GM21526 (cell line): Measurements from ENCODE around the gene THBS4.

Experiments
- ATAC-seq: cut with Tn5 transposase; IDR thresholded peaks from one replicate; pipeline ENCODE4 v1.9.1; 2021; ENCODE audit warnings: moderate library complexity; ENCODE audit not compliant: unreplicated experiment, low FRiP score

The THBS4 gene

DNA sequence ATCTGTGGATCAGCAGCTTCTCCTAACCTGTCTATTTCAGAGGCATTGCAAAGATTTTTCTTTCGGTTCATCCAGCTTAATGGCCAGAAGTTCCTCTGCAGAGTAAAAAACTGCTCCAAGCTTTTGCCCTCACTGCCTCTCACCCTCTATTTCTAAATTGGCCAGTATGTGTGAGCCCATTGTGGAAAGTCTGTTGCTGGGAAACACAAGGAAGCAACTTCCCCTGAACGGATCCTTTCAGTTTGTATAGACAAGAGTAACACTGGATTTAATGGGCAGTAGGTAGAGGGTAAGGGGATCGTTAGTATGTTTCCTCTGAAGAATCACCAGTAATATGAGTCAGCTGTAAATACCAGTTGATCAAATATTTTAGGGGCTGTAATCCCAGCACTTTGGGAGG, 7.2 kb downstream of the THBS4 start:
- no peak for ATAC-seq

DNA sequence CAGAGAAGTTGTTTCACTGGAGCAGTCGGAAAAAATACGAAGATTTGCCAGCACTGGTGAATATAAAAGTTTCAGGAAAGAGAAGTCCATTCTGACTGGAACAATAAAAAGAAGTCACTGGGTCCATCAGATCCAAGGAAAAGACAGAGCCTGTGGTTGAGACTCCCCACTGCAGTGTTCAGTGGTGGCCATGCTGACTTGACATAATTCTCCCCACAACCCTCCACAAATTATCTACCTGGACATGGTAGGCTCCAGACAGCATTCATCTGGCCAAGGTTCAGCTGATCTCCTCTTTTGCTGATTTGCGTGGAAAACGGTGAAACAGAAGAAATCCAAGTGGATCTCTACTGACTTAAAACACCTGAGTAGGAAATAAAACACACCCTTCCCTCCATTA, 8.0 kb downstream of the THBS4 start:
- ATAC-seq: no peak

DNA sequence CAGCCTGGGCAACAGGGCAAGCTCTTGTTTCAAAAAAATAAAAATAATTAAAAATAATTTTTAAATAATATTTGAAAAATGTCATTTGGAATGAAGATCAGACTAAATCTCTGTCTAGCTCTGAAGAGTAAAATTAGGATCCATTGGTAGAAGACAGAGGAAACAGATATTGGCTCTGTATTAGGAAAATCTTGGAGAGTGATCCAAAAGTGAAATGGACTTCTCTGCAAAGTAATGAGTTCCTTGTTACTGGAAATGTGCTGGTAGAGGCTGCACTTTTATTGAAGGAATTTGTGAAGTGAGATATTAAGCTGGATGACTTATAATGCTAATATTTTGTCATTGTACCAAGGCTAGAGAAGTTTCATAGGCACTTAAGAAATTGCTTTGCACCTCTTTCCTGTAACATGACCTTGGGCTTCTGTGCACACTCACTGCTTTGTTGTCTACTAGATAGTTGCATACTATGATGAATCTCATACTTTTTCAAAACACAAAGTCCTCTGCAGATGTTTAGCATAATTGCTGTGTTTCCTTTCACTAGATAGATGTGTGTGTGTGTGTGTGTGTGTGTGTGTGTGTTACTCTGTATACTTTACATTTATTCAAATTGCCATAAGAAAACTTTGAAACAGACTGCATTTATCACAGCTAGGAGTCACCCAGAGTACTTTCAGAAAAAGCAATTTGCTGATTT, 13.1 kb downstream of the THBS4 start:
- ATAC-seq: no peak

DNA sequence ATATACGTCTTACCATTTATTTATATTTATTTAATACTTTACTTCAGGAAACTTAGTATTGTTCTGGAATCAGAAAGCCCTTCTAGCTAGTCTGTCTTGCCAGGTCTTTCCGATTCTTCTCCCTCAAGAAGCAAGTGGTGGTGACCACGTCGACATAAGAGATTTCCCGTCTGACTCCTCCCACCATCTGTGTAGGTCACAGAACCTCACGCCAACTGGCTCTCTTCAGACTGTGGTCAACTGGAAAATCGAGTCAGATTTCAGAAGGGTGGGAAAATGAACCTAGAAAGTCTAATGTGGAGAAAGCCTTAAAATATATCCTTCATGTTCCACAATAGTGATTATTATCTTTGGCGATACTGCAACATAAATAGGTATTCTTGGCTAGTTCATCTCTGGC, 17.3 kb downstream of the THBS4 start:
- ATAC-seq: no peak

DNA sequence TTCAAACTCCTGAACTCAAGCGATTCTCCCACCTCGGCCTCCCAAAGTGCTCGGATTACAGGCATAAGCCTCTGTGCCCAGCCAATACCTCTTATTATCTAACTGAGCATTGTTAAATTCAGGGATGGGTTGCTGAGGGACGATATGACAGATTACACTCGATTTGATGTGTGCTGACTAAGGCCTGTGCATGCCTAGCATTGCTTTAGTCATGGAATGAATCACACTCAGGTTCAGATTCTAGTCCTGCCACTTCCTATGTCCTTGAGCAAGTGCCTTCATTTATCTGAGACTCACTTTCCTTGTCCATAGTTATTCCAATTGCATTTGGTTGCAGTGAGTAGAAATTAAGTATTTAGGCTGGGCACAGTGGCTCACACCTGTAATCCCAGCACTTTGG, 19.5 kb downstream of the THBS4 start:
- no peak for ATAC-seq

DNA sequence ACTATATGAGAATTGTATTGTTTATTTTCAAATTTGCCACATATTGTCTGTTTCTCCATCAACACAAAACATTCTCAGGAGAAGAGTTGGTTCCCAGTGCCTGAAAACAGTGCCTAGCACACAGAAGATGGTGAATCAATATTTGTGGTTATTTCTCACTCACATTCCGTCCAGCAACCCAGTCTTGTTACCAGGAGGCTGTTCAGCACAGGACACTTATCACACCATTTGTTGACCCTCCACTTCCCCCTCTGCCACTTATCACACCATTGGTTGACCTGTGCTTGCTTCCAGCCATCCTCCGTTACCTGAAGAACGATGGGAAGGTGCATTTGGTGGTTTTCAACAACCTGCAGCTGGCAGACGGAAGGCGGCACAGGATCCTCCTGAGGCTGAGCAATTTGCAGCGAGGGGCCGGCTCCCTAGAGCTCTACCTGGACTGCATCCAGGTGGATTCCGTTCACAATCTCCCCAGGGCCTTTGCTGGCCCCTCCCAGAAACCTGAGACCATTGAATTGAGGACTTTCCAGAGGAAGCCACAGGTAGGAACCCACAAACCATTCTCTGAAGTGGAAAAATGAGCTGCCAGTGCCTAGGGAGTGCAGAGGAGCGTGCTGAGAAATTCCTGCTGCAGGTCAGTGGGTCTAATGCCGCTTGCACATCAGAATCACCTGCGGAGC, 20.5 kb downstream of the THBS4 start:
- ATAC-seq: no peak

DNA sequence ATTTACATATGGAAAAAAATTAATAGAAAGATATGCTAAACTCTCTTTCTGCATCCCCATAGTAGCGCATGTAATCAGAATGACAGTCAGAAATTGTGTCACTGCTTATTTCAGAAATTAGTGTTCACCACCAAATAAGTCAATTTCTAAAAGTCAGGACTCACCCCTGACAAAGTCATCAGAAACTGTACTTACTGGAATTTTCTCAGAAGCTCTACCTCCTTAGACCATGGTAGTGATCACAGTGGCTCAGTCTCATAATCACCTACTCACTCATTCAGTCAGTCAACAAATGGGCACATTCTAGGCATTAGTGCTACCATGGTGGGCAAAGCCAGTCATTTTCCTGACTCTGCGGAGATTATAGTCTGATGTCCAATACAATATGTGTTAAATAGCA, 22.0 kb downstream of the THBS4 start:
- ATAC-seq: no peak

DNA sequence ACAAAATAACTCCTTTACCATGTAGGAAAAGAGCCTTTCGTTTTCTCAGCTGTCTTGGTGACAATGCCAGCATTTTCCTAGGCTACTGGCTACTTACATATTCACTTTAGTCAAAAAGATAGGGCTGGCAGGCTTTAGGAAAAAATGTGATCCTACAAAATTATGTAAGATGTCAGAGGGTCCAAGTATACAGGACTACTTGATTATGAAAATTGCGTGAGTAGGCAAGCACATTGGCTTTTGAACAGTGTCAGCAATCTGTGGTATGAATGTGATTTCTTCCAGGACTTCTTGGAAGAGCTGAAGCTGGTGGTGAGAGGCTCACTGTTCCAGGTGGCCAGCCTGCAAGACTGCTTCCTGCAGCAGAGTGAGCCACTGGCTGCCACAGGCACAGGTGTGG, 22.8 kb downstream of the THBS4 start:
- no peak for ATAC-seq

DNA sequence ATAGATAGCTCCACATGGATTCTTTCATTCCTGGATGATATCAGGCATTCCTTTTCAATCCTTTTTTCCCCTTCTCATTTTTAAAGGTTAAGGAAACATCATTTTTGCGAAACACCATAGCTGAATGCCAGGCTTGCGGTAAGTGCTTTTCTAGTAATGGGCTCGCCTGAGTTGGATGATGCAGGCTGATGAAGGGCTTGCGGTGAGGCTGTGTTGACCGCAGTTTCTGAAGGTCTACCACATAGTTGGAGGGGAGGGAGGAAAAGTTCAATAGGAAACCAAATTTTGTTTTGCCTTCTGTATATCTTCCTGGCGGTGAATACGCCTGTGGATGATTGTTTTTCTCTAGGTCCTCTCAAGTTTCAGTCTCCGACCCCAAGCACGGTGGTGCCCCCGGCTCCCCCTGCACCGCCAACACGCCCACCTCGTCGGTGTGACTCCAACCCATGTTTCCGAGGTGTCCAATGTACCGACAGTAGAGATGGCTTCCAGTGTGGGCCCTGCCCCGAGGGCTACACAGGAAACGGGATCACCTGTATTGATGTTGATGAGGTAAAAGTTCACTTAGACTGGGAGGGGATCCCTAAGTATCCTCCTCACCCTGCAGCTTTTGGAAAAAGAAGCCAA, 24.3 kb downstream of the THBS4 start:
- ATAC-seq: no peak

DNA sequence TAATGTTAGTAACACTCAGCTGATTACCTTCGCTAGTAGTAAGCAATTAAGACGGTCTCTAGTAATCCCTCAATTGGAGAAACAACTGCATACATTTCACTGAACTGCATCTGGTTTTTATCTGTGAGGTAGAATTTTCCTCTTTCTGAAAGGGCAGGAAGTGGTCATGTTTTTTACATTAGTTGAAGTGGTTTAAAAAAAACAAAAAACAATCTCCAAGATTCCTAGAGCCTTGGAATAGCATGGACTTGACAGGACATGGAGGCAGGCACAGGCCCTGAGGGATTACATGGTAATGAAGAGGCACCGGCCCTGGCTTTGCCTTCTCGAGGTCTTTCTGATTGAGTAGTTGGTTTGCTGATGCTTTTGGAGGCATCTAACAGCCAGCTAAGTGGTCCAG, 25.8 kb downstream of the THBS4 start:
- ATAC-seq: no peak

DNA sequence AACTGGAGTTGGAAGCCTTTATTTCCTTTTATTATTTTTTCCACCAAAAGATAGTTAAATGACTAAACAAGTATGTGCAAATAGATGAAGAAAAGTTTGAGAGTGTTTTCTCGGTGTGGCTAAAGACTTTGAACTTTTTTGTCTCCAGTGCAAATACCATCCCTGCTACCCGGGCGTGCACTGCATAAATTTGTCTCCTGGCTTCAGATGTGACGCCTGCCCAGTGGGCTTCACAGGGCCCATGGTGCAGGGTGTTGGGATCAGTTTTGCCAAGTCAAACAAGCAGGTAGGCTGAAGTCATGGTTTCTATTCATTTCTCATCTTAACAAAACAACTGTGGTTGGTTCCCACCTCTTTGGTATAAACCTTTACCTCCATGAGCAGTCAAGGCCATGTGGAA, 26.4 kb downstream of the THBS4 start:
- ATAC-seq: no peak

DNA sequence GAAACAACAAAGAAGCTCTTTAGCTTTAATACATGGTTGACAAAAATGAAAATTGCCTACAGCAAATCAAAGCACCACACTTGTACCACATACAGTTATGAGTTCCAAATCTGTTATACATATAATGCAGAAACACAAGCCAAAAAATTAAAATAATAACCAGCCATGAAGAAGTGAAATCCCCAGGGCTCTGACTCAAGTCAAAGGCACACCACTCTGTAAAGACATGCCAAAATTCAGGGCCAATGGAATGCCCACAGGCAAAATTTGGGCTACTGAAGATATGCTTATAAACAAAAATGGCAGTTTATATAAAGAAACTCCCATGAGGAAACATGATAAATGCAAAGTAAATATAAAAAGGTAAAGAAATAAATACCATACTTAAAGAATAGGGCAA, 29.0 kb downstream of the THBS4 start:
- ATAC-seq: no peak

DNA sequence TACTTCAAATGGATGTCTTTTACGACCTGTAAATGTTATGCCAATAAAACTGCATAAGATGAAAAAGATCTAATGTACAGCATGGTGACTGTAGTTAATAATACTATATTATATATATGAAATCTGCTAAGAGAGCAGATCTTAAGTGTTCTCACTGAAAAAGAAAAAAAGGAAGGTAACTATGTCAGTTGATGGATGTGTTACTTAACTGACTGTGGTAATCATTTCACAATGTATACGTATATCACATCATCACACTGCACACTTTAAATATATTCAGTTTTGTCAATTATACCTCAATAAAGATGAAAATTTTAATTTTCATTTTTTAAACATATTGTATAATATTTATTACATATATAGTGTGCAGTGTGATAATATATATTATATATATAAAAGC, 31.9 kb downstream of the THBS4 start:
- no peak for ATAC-seq

DNA sequence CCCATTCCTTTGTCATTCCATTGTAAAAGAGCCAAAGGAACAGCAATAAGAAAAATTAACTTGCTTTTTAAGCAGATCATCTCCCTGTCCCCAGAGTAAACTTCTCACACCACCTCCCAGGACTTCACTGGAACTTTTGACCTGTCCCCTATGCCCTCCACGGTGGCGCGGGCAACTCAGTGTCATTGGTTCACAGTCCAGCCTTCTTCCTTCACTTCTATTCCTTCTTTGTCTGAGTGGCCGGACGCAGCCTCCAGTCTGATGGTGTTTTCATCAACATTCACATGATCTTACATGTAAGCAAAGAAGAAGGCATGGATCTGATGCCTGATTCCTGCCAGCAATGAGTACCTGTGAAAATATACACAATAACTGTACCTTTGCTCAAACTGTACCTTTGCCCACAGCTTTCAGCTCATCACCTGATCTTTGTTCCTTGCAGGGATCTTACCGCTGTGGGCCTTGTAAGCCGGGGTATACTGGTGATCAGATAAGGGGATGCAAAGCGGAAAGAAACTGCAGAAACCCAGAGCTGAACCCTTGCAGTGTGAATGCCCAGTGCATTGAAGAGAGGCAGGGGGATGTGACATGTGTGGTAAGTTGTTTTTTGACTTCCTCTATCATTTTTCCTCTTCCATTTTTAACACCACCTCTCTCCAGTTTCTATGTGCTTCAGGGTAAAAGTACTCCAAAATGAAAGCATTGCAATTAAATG, 32.5 kb downstream of the THBS4 start:
- ATAC-seq: no peak

DNA sequence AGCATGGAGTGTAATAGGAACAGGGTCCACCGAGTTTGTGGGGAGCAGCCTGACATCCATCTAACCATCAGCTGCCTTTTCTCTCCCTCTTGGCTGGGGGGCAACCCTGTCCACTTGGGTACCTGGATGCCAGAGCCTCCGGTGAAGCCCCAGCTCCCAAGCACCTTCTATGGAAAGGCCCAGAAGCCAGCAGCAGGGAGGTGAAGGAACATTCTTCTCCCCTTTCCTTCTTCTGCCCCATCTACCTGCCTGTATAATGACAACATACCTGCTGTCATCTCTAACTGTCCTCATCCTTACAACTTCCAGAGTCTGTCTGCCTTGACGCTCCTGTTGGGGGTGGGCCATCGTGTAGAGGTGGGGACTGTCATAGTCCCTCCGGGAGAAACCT, 33.1 kb downstream of the THBS4 start:
- no peak for ATAC-seq

DNA sequence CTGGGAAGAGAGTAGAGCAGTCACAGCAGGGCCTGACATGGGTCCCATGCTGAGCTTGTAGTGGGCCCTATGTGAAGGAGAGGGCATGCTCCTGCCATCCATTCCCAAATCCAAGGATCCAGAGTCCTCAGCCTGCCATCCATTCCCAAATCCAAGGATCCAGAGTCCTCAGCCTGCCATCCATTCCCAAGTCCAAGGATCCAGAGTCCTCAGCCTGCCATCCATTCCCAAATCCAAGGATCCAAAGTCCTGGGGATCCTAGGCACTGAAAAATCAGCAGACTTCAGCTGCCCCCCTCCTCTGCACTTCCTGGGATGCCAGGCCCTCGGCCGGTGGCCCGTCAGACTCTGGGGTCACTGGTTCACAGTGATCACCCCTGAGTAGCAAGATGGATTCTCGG, 33.6 kb downstream of the THBS4 start:
- no peak for ATAC-seq

DNA sequence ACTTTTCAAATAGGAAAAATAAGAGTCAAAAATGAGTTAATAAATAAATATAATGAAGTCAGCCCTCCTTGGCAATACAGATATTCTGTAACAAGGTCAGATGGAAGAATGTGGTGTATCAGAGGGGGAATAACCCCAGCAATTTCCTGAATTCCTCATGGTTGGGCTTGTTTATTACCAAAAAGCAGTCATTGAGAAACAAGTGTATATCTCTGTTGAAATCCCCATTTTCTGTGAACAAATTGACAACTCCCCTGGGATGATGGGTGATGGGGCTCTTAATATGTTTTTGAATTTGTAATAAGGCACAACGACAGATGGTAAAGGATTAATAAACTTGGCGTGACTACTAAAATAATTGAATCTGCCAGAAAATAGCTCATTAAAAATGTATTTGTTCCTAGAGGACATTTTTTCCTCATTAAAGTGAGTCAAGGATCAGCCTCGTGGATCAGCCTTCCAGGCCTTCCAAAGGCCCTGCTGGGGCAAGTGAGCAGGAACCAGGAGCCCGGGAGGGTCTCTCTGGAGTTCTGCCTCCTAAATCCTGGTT, 34.2 kb downstream of the THBS4 start:
- ATAC-seq: no peak

DNA sequence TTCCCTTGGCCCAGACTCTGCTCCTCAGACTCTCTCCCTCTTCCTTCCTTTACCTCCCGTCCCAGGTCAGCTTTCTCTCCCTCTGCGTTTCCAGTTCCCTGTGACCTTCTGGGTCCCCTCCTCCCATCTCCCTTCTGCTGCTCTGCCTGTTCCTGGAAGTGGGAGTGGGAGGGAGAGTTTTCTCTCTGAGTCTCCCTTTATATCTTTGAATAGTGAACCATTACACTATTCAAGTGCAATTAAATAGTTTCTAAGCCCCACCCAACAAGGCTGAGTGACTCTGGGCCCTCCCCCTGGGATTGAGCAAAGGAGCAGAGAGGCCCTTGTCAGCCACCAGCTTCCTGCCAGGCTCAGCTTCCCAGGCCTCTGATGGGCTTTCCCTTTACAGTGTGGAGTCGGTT, 34.8 kb downstream of the THBS4 start:
- no peak for ATAC-seq

DNA sequence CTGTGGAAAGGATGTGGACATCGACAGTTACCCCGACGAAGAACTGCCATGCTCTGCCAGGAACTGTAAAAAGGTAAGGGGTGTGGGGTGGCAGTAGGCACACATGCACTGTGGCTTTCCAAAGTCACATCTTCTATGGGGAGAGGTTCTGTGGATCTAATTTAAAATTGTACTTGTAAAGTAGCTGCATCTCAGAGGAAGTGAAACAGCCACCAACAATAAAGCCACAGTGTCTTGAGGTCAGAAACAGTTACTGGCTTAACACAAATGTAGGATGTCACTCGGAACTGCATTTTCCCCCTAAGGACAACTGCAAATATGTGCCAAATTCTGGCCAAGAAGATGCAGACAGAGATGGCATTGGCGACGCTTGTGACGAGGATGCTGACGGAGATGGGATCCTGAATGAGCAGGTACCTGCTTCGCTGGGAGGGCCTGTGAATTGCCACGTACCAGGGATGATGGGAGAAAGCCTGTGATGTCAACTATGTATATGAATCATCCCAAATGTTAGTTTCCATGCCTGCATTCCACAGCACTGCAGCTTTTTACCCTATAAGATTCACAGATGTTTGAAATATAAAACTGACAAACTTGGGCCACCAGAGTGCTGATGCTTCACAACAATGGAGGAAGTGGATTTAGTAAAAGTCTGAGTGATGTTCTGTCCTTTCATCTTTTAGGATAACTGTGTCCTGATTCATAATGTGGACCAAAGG, 35.3 kb downstream of the THBS4 start:
- no peak for ATAC-seq

DNA sequence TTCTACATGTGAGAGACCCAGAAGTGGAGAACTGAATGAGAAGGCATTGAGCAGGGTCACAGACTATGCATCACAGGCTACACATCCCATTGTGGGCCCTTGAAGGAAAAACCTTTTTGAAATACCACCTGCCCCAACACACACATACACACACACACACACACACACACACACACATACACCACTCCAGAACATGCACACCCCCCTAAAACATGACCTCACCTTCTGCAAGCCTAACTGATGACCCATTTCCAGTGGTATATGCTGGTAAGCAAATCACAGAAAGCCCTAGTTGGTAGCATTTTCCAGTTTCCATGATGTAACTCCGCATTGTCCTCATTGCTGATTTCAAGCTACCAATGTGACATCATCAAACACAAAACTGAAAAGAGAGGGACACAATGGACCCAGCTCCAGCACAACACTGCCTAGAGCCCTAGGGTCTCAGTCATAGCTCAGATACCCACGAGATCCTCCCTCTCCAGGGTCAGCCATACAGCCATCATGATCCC, 36.4 kb downstream of the THBS4 start:
- ATAC-seq: no peak
